Neural progenitor cell (in vitro differentiated cells): ENCODE results near the gene FAM210B. TPM values are rescaled to one million over a fixed set of nuclear protein-coding genes. Genes with fewer than 3 reads are reported as not detected.

Experiments
- DNase-seq: peaks from one replicate; pipeline ENCODE4 v3.0.0-alpha.2; 2016; ENCODE audit warnings: low spot score
- H2AFZ ChIP-seq: fragments of 200-600 bp; sonication (generic); replicated peaks from 2 replicates; pipeline ENCODE4 v1.6.1; 2016; ENCODE audit warnings: antibody characterized with exemption
- H3F3A ChIP-seq: fragments of 200-600 bp; sonication (generic); 2 replicates; pipeline ENCODE4 v1.6.1; 2016; ENCODE audit warnings: antibody characterized with exemption, low read depth
- H3K27ac ChIP-seq: fragments of 200-600 bp; sonication (generic); 2 replicates; pipeline ENCODE4 v1.5.1; 2016; ENCODE audit warnings: mild to moderate bottlenecking
- H3K27me3 ChIP-seq: fragments of 200-600 bp; sonication (generic); 2 replicates; pipeline ENCODE4 v1.6.1; 2016; ENCODE audit warnings: mild to moderate bottlenecking, moderate library complexity
- H3K36me3 ChIP-seq: fragments of 200-600 bp; sonication (generic); 2 replicates; pipeline ENCODE4 v1.5.1; 2016
- H3K4me1 ChIP-seq: fragments of 200-600 bp; sonication (generic); 2 replicates; pipeline ENCODE4 v1.6.1; 2016; ENCODE audit warnings: mixed run types
- H3K4me2 ChIP-seq: fragments of 200-600 bp; sonication (generic); 2 replicates; pipeline ENCODE4 v1.6.1; 2016
- H3K4me3 ChIP-seq: fragments of 200-600 bp; sonication (generic); 2 replicates; pipeline ENCODE4 v1.5.1; 2016
- H3K79me2 ChIP-seq: fragments of 200-600 bp; sonication (generic); 2 replicates; pipeline ENCODE4 v1.6.1; 2016; ENCODE audit warnings: low read depth
- H3K9ac ChIP-seq: fragments of 200-600 bp; sonication (generic); 2 replicates; pipeline ENCODE4 v1.6.1; 2016
- H3K9me3 ChIP-seq: fragments of 200-600 bp; sonication (generic); 2 replicates; pipeline ENCODE4 v1.5.1; 2016; ENCODE audit warnings: low read depth
- H4K20me1 ChIP-seq: fragments of 200-600 bp; sonication (generic); 2 replicates; pipeline ENCODE4 v1.6.1; 2016; ENCODE audit warnings: low read depth
- H3K27ac Mint-ChIP-seq: 3 replicates; pipeline ENCODE4 v1.8.0; 2021; ENCODE audit warnings: mixed read lengths
- H3K27me3 Mint-ChIP-seq: 2 replicates; pipeline ENCODE4 v1.8.0; 2022; ENCODE audit warnings: low read depth, mild to moderate bottlenecking, inconsistent platforms, moderate library complexity, mixed read lengths; ENCODE audit not compliant: insufficient read depth
- H3K36me3 Mint-ChIP-seq: 3 replicates; pipeline ENCODE4 v1.8.0; 2021; ENCODE audit warnings: mixed read lengths
- H3K4me1 Mint-ChIP-seq: 3 replicates; pipeline ENCODE4 v1.8.0; 2021; ENCODE audit warnings: mixed read lengths
- H3K4me3 Mint-ChIP-seq: 3 replicates; pipeline ENCODE4 v1.8.0; 2021; ENCODE audit warnings: mild to moderate bottlenecking, moderate library complexity, mixed read lengths
- H3K9me3 Mint-ChIP-seq: 3 replicates; pipeline ENCODE4 v1.8.0; 2020; ENCODE audit warnings: mixed read lengths
- EZH2 ChIP-seq: fragments of 200-600 bp; sonication (generic); IDR thresholded peaks from 2 replicates; pipeline ENCODE4 v1.6.1; 2017; ENCODE audit warnings: antibody characterized with exemption, mild to moderate bottlenecking, moderate library complexity
- EZH2phosphoT487 ChIP-seq: fragments of 200-600 bp; sonication (generic); IDR thresholded peaks from 2 replicates; pipeline ENCODE4 v1.6.1; 2017; ENCODE audit warnings: antibody characterized with exemption
- total RNA-seq: library from RNA; depleted of rRNA; stranded (reverse); fragments of >200 nt; gene quantifications from 2 replicates; pipeline ENCODE4 v1.2.3, GENCODE V29; 2015; ENCODE audit warnings: low replicate concordance
- TF ChIP-seq, protein P1 (sequence below): fragments of 200-600 bp; sonication (generic); IDR thresholded peaks from 2 replicates; pipeline ENCODE4 v1.5.1; 2017; ENCODE audit warnings: antibody characterized with exemption, mild to moderate bottlenecking

Gene FAM210B
- total RNA-seq, 1 donor from 2014 or later = 26.7 TPM

DNA sequence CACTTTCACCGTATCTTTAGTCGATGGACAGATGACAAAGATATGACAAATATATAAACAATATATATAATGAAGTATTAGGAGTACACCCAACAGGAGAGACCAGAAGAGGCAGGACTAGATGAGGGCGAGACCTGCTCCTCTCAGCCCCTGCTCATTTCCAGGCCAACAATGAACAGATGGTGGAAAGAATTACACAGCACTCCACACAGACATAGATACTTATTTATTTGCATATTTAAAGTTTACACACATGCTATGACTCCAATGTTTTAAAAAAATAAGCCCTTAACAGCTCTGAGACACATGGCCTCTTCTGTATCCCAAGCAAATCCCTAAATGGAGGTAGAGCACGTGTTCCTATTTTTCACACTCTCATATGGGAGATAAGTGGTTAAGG is 10.4 kb downstream of the FAM210B start:
- H3K27ac ChIP-seq = no peak overlapping the region
- Mint-ChIP-seq H3K36me3 (peaks cover 32% of the 10 kb centered on the region), H3K9me3 (no peaks in the 10 kb centered on the region)

DNA sequence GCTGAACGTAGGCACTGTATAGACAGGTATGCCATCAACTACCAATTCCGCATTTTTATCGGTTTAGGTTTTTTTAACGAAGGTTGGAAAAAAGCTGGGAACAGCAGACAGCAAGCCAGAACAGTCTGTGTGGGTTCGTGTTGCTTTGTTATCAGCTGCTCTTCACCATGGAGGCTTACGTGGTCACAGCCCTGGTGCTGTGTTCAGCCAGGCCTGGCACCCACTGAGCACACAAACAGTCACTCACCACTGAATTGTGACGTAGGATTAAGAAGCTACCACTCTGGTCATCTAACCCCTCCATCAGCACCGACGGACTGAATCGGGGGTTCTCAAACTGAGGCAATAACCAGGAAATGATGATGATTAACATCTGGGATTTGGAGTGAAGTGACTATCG is 13.2 kb downstream of the FAM210B start:
- peaks cover 56% of the 10 kb centered on the region for H4K20me1 ChIP-seq
- H3K27me3 Mint-ChIP-seq = no peaks in the 10 kb centered on the region
- H3K4me1 Mint-ChIP-seq = no peaks in the 10 kb centered on the region
- H3K4me1 ChIP-seq = no peaks in the 10 kb centered on the region
- H3K9me3 Mint-ChIP-seq = no peaks in the 10 kb centered on the region
- H3K36me3 ChIP-seq = peaks cover 4% of the 10 kb centered on the region
- H3K9me3 ChIP-seq = no peaks in the 10 kb centered on the region
- H3K27ac Mint-ChIP-seq = no peak overlapping the region
- peaks cover 53% of the 10 kb centered on the region for H3K79me2 ChIP-seq
- H3K4me3 ChIP-seq = no peak overlapping the region
- no peaks in the 10 kb centered on the region for H3K27me3 ChIP-seq
- peaks cover 25% of the 10 kb centered on the region for H3K36me3 Mint-ChIP-seq
- H3K9ac ChIP-seq = no peak overlapping the region
- DNase-seq = no peak
- no peak overlapping the region for H3K4me3 Mint-ChIP-seq
- peaks cover 16% of the 10 kb centered on the region for H3F3A ChIP-seq
- TF ChIP-seq EZH2phosphoT487 (no peak), EZH2 (no peak)
- TF ChIP-seq, protein P1, sequence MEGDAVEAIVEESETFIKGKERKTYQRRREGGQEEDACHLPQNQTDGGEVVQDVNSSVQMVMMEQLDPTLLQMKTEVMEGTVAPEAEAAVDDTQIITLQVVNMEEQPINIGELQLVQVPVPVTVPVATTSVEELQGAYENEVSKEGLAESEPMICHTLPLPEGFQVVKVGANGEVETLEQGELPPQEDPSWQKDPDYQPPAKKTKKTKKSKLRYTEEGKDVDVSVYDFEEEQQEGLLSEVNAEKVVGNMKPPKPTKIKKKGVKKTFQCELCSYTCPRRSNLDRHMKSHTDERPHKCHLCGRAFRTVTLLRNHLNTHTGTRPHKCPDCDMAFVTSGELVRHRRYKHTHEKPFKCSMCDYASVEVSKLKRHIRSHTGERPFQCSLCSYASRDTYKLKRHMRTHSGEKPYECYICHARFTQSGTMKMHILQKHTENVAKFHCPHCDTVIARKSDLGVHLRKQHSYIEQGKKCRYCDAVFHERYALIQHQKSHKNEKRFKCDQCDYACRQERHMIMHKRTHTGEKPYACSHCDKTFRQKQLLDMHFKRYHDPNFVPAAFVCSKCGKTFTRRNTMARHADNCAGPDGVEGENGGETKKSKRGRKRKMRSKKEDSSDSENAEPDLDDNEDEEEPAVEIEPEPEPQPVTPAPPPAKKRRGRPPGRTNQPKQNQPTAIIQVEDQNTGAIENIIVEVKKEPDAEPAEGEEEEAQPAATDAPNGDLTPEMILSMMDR = no peak
- no peak overlapping the region for H2AFZ ChIP-seq
- H3K4me2 ChIP-seq = no peak overlapping the region
- H3K27ac ChIP-seq = no peak overlapping the region

More for the DNA sequence above, 10.4 kb downstream of the FAM210B start:
- H3K27ac Mint-ChIP-seq = no peak overlapping the region
- Histone ChIP-seq H3K4me1 (no peaks in the 10 kb centered on the region), H3F3A (peaks cover 16% of the 10 kb centered on the region), H3K27me3 (no peaks in the 10 kb centered on the region), H3K4me3 (no peak overlapping the region), H2AFZ (no peak overlapping the region), H3K9me3 (no peaks in the 10 kb centered on the region), H3K9ac (no peak overlapping the region), H3K79me2 (peaks cover 25% of the 10 kb centered on the region), H4K20me1 (peaks cover 30% of the 10 kb centered on the region), H3K4me2 (no peak overlapping the region), H3K36me3 (no peaks in the 10 kb centered on the region)
- H3K4me3 Mint-ChIP-seq = no peak overlapping the region
- no peaks in the 10 kb centered on the region for H3K27me3 Mint-ChIP-seq
- H3K4me1 Mint-ChIP-seq = no peaks in the 10 kb centered on the region
- no peak for TF ChIP-seq EZH2
- TF ChIP-seq EZH2phosphoT487 = no peak
- TF ChIP-seq, protein P1 = no peak
- DNase-seq = no peak

DNA sequence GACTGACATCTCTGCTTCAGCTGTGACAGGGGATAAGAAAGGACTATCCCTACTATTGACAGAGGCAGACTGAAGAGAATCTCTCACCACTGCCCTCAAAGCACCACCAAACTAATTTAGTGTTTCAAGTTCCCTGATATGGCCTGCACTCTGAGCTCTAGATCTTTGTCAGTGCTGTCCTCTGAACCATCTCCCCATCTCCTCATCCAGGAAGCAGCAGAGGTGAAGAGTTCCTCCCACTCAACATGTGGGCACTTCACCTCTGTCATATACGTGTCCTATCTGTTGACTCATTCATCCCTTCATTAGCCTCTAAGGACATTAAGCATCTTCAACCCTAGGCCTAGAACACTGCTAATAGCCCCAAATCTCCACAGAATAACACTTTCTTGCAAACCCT is 14.1 kb downstream of the FAM210B start:
- Histone ChIP-seq H3K36me3 (peaks cover 4% of the 10 kb centered on the region), H3K9me3 (no peaks in the 10 kb centered on the region), H3F3A (peaks cover 15% of the 10 kb centered on the region), H3K79me2 (peaks cover 62% of the 10 kb centered on the region), H3K27me3 (no peaks in the 10 kb centered on the region), H3K27ac (no peak overlapping the region), H3K9ac (no peak overlapping the region), H3K4me2 (no peak overlapping the region), H3K4me3 (no peak overlapping the region), H3K4me1 (no peaks in the 10 kb centered on the region), H4K20me1 (peaks cover 64% of the 10 kb centered on the region), H2AFZ (no peak overlapping the region)
- H3K36me3 Mint-ChIP-seq = peaks cover 24% of the 10 kb centered on the region
- no peak overlapping the region for H3K4me3 Mint-ChIP-seq
- H3K27me3 Mint-ChIP-seq = no peaks in the 10 kb centered on the region
- no peak overlapping the region for H3K27ac Mint-ChIP-seq
- H3K9me3 Mint-ChIP-seq = no peaks in the 10 kb centered on the region
- H3K4me1 Mint-ChIP-seq = no peaks in the 10 kb centered on the region
- DNase-seq = no peak
- TF ChIP-seq, protein P1 = no peak
- no peak for TF ChIP-seq EZH2phosphoT487
- no peak for TF ChIP-seq EZH2
